Measurements from ENCODE around the gene FAH.

The FAH gene

GRCh38 chr15:80176443-80176842 is 23.6 kb downstream of the FAH start:
- Histone ChIP-seq H3K4me3 (no peak overlapping the region), H3K27ac (peak overlapping the region; percentile 92), H3K4me1 (peaks cover 0 to 60% (median 36%) of the 10 kb centered on the region in 4 donors), H3K36me3 (peaks cover 5 to 46% (median 7%) of the 10 kb centered on the region in 3 donors), H3K27me3 (no peaks in the 10 kb centered on the region), H3K9me3 (no peaks in the 10 kb centered on the region)
- no peak for DNase-seq
- TF ChIP-seq CTCF (IDR thresholded peaks at IDR 0.05): no peak
- intact Hi-C loops (cut with DNase I; ENCODE audit: low total_unique reads): loop anchor here (10.0 kb wide), 1 partner anchor 252 kb away; no protein-coding TSS in a partner anchor

- DNase-seq: no peak
- intact Hi-C loops (cut with DNase I; ENCODE audit: low total_unique reads): loop anchor here (10.0 kb wide), 1 partner anchor 252 kb away; no protein-coding TSS in a partner anchor
- peak overlapping the region in 1 of 2 donors; percentile 92 for H3K27ac ChIP-seq
- no peaks in the 10 kb centered on the region for H3K27me3 ChIP-seq
- no peak overlapping the region for H3K4me3 ChIP-seq
- TF ChIP-seq CTCF (IDR thresholded peaks at IDR 0.05): no peak
- peaks cover 7 to 53% (median 12%) of the 10 kb centered on the region in 3 donors for H3K36me3 ChIP-seq
- no peaks in the 10 kb centered on the region for H3K9me3 ChIP-seq
- H3K4me1 ChIP-seq: peaks cover 0 to 61% (median 36%) of the 10 kb centered on the region in 4 donors
Observed at GRCh38 chr15:80177156-80177555, 24.4 kb downstream of the FAH start.

GRCh38 chr15:80179025-80179759 is 26.4 kb downstream of the FAH start:
- H3K9me3 ChIP-seq: no peaks in the 10 kb centered on the region
- no peak for DNase-seq
- intact Hi-C loops (cut with DNase I; ENCODE audit: low total_unique reads): loop anchor here (10.0 kb wide), 1 partner anchor 254 kb away; no protein-coding TSS in a partner anchor
- peaks cover 0 to 54% (median 18%) of the 10 kb centered on the region in 4 donors for H3K4me1 ChIP-seq
- no peak overlapping the region for H3K4me3 ChIP-seq
- TF ChIP-seq CTCF (IDR thresholded peaks at IDR 0.05): no peak
- peaks cover 7 to 71% (median 16%) of the 10 kb centered on the region in 3 donors for H3K36me3 ChIP-seq
- no peaks in the 10 kb centered on the region for H3K27me3 ChIP-seq
- H3K27ac ChIP-seq: peak overlapping the region; percentile 75 to 78

GRCh38 chr15:80179935-80180334 is 27.1 kb downstream of the FAH start:
- intact Hi-C loops (cut with DNase I; ENCODE audit: low total_unique reads): loop anchor here (10.0 kb wide), 1 partner anchor 255 kb away; no protein-coding TSS in a partner anchor
- peaks cover 7 to 77% (median 23%) of the 10 kb centered on the region in 3 donors for H3K36me3 ChIP-seq
- H3K27me3 ChIP-seq: no peaks in the 10 kb centered on the region

GRCh38 chr15:80180468-80180867 is 27.7 kb downstream of the FAH start:
- H3K27me3 ChIP-seq: no peaks in the 10 kb centered on the region
- H3K27ac ChIP-seq: peak overlapping the region; percentile 75 to 78
- H3K36me3 ChIP-seq: peaks cover 7 to 77% (median 28%) of the 10 kb centered on the region in 3 donors
- H3K9me3 ChIP-seq: no peaks in the 10 kb centered on the region
- H3K4me3 ChIP-seq: no peak overlapping the region
- no peak for TF ChIP-seq CTCF (IDR thresholded peaks at IDR 0.05)
- intact Hi-C loops (cut with DNase I; ENCODE audit: low total_unique reads): no loop called here
- peaks cover 0 to 41% (median 6%) of the 10 kb centered on the region in 4 donors for H3K4me1 ChIP-seq
- DNase-seq: no peak

More at GRCh38 chr15:80179935-80180334, 27.1 kb downstream of the FAH start:
- TF ChIP-seq CTCF (IDR thresholded peaks at IDR 0.05): no peak
- Histone ChIP-seq H3K27ac (peak overlapping the region; percentile 75 to 78), H3K9me3 (no peaks in the 10 kb centered on the region), H3K4me3 (no peak overlapping the region), H3K4me1 (peaks cover 0 to 47% (median 11%) of the 10 kb centered on the region in 4 donors)
- no peak for DNase-seq

Measured in tibial artery (tissue), 4 donors.